Activated CD4-positive, alpha-beta T cell treated with anti-CD3 and anti-CD28 coated beads, Interleukin-2, Interleukin-4, amounts not matched to agents 100 ng/mL and 50 ng/mL, durations not matched to agents 16 hours and 8 hours (primary cell): ENCODE data around the gene UBE2B.

Experiments used
- DNase-seq: peaks from one replicate; pipeline ENCODE4 v3.0.0-alpha.2; 2020; ENCODE audit warnings: low spot score

Gene UBE2B

DNA sequence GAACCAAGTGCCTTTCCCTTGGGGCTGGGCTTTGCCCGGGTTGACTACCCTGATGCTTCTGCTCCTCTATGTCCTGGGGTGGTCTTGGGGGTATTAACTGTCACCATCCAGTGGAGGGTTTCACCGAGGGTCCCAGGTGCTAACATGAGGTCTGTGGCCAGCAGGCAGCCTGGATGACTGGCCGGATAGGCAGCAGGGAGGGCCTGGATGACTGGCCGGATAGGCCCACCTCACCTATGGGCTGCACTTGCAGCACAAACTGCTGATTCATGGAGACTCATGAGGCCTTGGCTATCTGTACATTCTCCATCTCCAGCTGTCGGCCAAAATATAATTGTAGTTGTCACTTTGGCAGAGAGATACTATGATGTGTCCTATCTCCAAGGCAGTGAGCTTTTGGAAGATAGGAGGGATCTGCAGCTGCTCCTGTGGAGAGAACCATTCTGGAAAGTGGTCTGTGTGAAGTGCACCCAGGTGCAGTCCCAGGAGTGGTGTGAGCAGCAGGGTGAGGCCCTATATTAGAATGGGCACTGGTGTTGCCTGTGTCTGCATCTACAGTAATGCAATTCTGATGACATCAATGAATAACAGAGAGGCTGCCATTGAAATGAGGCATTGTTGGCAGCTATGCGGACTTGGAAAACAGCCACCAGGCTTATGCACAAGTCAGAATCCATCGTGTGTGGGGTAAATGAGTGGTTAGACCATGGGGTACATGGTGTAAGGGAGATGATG is 66.6 kb downstream of the UBE2B start:
- DNase-seq: no peak

GRCh38 chr5:134438721-134439123 is 67.4 kb downstream of the UBE2B start:
- no peak for DNase-seq

GRCh38 chr5:134439210-134439654 is 67.9 kb downstream of the UBE2B start:
- DNase-seq: no peak

DNA sequence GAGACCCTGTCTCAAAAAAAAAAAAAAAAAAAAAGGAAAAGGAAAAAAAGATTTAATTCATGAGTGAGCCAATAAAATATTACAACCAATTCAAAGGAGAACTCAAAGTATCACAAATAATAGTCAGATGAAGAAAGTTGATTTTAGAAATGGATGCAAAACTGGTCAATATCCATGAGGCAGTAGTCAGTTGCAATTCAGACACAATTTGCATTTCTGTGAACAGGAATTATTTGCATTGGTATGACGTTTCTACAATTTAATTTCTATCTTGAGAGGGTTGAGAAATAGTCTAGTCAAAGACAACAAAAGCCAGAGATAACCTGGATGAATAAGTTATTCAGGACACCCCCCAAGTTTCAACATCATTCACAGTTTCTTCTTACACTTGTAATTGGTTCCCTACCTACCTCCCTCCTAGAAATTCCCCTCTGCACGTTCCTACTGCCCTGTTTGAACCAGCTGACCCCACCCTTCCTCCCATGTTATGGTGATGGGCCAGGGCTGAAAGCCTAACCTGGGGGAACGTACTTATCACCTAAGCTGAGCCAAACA is 68.9 kb downstream of the UBE2B start:
- DNase-seq: no peak
